ENCODE results near the gene AP4E1.

GRCh38 chr15:50880651-50881114 is 27.8 kb upstream of the AP4E1 start:
- TF ChIP-seq CTCF (conservative IDR thresholded peaks at IDR 0.05; ENCODE audit: low read length) = no peak
- no peak for TF ChIP-seq EZH2phosphoT487 (IDR thresholded peaks at IDR 0.05; ENCODE audit: borderline replicate concordance)
